Activated CD4-positive, alpha-beta T cell treated with anti-CD3 and anti-CD28 coated beads, Interleukin-2, Interleukin-4, amounts not matched to agents 100 ng/mL and 50 ng/mL, durations not matched to agents 16 hours and 8 hours (primary cell): ENCODE results near the gene KLF16.

ENCODE experiments used
- DNase-seq: peaks from one replicate; pipeline ENCODE4 v3.0.0-alpha.2; 2020; ENCODE audit warnings: low spot score

KLF16 gene

DNA sequence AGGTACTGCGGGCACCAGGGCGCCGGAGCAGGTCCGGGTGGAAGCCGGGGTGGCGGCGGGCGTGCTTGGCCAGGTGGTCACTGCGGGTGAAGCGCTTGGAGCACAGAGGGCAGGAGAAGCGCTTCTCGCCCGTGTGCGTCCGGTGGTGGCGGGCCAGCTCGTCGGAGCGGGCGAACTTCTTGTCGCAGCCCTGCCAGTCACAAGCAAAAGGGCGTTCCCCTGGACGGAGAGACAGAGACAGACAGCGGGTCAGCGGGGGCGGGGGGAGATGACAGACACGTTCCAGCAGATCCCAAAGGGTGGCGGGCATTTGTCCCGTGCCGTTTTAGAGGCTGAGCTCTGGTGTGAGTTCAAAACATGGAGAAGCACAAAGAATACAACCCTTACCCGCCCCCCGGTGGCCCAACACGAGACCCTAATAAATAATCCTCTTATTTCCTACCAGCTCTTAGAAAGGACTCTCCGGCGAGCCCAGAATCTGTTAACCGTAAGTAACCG is 8.8 kb downstream of the KLF16 start:
- DNase-seq = no peak

GRCh38 chr19:1854039-1854541 is 9.3 kb downstream of the KLF16 start:
- DNase-seq = no peak

- DNase-seq = peak; percentile 91
Observed at GRCh38 chr19:1853295-1854038, 9.9 kb downstream of the KLF16 start.

DNA sequence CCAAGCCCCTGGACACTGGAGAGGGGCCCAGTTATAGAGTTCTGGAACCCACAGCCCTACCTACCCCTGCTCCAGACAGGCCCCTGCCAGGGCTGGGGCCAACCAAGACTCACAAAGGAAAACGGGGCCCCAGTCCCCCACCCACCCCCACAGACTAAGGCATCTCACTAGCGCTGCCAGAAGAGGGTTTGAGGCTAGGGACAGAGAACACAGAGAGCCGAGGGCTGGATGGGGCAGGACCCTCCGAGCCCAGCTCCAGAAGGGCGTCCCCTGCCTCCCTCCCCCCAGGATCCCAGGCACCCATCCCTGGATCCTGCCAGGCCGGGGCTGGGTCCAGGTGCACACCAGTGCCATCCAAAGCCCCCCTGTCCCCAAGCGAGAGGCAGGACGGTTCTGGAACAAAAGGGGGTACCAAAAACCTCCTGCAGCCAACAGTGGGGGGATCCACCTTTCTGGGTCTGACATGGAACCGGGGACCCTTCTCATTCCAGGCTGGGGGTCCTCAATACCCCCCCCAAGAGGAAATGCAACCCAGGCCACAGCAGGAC is 10.7 kb downstream of the KLF16 start:
- DNase-seq = no peak

DNA sequence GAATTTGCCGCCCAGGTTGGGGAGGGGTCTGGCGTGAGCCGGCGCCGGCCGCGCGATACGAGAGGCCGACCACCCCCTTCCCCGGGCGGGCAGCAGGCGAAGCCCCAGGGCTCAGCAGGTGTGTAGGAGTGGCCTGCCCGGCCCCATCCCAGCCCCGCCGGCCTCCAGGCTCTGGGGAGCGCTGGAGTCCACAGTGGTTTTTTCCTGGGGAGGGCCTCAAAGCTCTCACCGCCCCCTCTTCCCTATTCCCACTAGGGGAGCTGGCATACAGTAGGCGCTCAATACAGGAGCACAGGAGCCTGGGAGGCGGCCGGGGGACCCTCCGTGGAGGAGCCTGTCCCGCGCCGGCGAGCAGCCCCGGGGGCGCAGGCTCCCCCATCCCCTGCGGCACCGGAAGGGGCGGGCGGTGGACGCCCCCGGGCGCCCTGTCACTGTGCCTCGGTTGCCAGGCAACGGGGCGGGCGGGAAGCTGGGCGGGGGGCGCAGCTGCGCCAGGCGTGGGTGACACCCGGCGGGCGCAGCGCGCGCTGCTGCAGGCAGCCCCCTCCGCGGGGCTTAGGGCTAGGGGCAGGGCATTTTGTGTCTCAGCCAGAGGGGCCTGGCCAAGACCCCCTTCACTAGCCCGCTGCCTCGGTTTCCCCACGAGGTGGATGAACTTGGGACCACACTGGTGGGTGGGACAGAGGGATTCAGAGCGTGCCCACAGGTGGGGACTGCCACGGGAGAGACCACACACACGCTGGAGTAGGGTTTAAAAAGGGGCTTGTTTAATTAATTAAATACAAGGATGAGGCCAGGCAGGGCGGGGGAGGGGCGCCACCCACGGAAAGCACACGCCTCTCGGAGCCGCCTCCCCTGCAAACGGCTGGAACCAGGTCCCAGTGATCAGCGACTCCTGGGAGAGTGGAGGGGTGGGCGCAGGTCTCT is 11.5 kb downstream of the KLF16 start:
- no peak for DNase-seq

- no peak for DNase-seq
Observed at GRCh38 chr19:1850809-1851653, 12.3 kb downstream of the KLF16 start.

- DNase-seq = no peak
Observed at GRCh38 chr19:1849886-1850398, 13.4 kb downstream of the KLF16 start.

DNA sequence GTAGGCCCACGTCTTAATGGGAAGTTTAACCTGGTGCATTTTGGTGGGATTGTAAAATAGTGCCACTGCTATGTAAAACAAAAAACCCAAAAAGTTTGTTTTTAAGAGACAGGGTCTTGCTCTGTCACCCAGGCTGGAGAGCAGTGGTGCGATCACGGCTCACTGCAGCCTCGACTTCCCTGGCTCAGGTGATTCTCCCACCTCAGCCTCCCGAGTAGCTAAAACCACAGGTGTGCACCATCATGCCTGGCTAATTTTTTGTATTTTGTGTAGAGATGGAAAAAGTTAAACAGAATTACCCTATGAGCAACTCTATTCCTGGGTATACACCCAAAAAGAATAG is 14.3 kb downstream of the KLF16 start:
- DNase-seq = no peak

DNA sequence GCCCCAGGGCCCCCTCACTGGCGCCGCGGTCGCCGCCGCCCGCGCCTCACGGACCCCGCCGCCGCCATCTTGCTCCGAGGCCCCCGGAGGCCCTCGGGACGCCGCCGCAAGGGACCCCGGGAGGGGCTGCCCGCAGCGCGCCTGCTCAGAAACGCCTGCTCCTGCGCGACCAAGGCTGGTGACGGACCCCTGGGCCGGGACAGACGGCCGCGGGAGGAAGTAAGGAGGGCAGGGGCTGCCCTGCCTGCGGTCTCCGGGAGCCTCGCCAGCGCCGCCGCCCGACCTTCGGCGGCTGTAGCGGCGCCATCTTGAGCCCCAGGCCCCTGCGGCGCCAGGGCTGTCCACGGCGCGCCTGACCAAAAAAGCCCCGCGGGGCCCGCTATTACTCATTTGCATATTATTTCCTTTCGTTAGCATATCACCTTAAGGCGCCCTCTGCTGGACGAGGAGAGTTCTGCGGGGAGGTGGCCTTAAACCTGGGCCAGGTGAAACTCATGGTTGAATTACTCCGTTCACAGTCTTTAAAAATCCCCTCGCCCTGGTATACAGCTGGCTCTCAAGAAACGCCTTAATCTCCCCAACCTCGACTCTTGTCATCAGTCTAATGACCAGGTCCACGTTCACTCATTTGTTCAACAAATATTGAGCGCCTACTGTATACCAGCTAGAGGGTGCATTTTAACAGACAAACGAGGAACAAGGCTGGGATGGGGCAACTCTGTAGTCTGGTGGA is 14.8 kb downstream of the KLF16 start, which contains the start of gene REXO1:
TSS of gene REXO1 (minus strand) at position 85 of the 733 bp plus-strand sequence. CDS start 125 bp downstream, outside the sequence.
- peak; percentile 98 for DNase-seq

GRCh38 chr19:1847684-1848398 is 15.5 kb downstream of the KLF16 start:
- peak; percentile 27 for DNase-seq

DNA sequence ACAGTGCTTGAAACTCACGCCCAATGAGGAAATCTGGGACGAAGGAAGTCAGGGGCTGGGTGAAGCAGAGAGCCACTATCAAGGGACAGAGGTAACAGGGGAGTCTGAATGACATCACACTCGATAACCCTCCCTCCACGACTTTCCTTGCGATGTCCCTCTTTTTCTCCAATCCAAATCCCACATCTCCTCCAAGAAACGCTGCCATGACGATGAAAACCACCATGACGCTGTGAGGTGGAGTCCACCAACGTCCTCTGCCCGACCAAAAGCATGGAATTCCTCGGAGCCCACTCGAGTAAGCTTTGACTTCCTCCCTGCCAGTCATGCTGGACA is 16.1 kb downstream of the KLF16 start:
- DNase-seq = no peak

- no peak for DNase-seq
Observed at GRCh38 chr19:1846517-1847204, 16.7 kb downstream of the KLF16 start.

- DNase-seq = no peak
Observed at GRCh38 chr19:1845642-1846041, 17.7 kb downstream of the KLF16 start.

- DNase-seq = no peak
Observed at GRCh38 chr19:1845125-1845515, 18.3 kb downstream of the KLF16 start.

DNA sequence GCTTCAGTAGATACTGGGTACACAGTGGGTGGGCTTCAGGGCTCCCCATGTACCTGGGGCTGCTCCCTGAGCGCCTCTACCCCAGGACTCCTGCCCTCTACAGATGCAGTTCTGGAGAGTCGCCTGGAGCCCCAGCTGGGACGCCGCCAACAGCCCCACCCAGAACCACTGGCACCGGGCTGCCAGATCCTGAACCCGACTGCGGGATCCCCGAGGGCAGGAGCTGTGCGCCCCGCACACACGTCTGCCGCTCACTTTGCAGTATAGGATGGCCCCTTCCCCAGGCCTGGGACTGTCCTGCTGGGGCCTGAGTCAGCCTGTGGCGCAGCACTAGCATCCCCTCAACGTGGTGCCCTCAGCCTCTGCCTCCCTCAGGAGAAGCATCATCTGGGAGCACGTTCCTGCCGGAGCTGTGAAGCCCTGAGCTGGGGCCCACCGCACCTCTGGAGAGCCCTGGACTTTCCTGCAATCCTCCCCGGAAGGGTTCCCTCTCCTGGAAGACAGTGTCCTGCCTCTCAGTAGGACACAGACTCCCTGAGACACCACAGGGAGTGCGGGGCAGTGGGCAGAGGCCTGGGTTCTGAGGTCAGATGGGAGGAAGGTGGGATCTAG is 18.8 kb downstream of the KLF16 start:
- no peak for DNase-seq

DNA sequence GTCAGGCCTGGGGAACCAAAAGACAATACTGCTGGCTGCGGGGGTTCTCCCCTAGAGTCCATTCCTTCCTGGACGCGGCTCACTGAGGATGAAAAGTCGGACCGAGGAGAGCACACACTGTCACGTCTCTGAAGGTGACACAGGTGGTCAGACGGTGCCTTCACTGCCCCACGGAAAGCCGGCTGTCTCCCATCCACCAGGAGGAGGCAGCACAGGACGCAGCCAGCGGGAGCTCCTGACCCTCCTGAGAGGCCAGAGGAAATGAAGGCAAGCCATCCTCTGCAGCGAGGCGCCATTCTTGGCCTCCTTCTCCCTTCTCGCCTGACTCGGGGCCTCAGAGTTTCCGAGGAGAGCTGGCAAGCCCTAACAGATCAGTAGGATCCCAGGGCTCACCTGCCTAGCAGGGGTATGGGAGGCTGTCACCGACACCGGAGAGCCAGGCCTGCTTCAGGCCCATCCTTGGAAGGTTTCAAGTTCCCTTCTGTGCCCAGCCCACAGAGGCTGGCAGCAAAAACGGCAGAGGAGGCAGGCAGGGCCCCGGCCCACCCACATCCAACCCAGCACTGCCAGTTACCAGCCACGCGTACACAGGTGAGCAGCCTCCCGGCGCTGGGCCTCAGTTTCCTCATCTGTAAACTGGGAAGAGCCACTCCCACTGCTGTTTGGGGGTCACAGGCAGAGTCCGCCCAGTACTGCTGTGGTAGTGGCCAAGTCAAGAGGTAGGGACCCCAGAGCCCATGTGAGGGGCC is 19.6 kb downstream of the KLF16 start:
- no peak for DNase-seq

DNA sequence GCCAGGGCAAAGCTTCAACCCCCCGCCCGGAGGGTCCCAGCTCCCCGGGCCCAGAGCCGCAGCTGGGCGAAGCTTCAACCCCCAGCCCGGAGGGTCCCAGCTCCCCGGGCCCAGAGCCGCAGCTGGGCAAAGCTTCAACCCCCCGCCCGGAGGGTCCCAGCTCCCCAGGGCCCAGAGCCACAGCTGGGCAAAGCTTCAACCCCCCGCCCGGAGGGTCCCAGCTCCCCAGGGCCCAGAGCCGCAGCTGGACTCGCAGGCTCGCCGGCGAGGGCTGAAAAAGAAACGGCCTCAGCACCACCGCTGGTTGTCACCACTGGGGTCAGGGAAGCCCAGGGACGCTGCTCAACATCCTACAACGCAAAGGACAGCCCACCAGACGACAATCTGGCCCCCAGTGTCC is 20.3 kb downstream of the KLF16 start:
- DNase-seq = no peak

DNA sequence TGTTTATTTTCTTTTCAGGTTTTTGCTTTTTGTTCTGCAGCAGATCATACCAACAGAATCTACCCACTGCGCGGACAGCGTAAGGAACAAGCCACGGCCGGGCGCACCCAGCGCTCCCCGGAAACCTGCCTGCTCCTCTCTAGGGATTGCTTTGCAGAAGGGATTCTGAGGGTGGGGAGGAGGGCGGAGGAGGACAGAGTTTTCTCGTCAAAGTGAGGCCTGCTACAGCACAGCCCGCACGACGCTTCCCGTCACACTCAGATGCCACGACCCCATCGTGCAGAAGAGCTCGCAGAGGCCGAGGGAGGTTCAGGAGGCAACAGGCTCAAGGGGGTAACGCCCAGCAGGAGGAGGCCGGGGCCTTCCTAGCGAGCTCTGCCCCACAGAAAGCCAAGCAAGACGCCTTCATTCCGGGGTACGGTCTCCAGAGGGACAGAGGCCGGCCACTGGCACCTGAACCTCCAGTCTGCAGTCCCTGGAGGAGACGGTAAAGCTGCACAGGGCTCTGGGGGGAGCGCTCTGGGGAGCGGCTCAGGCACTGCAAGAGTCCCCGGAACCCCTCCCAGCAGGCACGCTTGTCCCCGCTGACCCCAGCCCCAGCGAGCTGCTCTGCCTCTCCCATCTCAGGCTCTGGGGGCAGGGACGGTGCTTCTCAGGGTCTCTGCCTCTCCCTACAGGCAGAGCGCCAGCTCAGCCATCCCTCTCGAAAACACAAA is 22.0 kb downstream of the KLF16 start:
- no peak for DNase-seq
